ENCODE measurements around the gene RHOV. TPM values are rescaled to one million over a fixed set of nuclear protein-coding genes. Genes with fewer than 3 reads are reported as not detected.

The RHOV gene
- total and polyA plus RNA-seq, 2 of the 4 experiments (the other 2 are of a cell fraction) = 0.10 TPM; not detected in 1

DNA sequence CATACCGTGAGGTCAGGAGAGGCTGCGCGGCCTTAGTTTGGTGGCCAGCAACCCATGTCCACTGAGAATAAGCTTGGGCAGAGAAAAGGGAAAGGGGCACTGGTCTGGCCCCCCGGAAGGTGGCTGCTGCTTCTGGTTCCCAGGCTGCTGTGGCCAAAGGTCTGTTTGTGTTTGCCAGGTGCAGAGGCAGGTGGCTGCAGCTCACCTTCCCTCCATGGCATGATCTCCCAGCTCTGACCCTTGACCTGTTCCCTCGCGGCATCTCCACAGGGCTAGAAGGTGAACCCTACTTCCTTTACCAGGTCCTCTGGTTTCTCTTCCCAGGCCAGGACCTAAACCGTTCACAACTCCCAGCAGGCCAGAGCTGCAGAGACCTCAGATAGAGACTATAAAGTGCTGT lies 34.1 kb upstream of the RHOV start:
- Histone ChIP-seq H4K91ac (ENCODE audit: insufficient read depth, low read depth, low read length) (no peak overlapping the region), H2BK120ac (ENCODE audit: low read depth, low read length) (no peak overlapping the region), H3K14ac (replicated peaks; ENCODE audit: low read depth, low read length) (no peak overlapping the region), H3K9ac (ENCODE audit: low read depth, low read length) (no peak overlapping the region), H3K9me1 (ENCODE audit: insufficient read depth, low read length) (peaks cover 6% of the 10 kb centered on the region; the same call in 1 of the 2 replicates), H4K5ac (ENCODE audit: low read depth, low read length) (no peak overlapping the region), H3K36me3 (ENCODE audit: control insufficient read depth, insufficient read depth, low read length) (peaks cover 13% of the 10 kb centered on the region), H2BK20ac (ENCODE audit: low read depth, low read length) (no peak overlapping the region; the same call in 1 of the 2 replicates), H3K4me1 (ENCODE audit: control insufficient read depth, insufficient read depth, low read length) (peaks cover 18% of the 10 kb centered on the region), H3K27me3 (ENCODE audit: control insufficient read depth, insufficient read depth, low read length) (no peaks in the 10 kb centered on the region), H3K18ac (ENCODE audit: low read depth, low read length) (no peak overlapping the region), H2BK5ac (ENCODE audit: low read depth, low read length, poor library complexity, severe bottlenecking) (no peak overlapping the region), H3K56ac (ENCODE audit: extremely low read depth, insufficient read depth, low read length) (no peak overlapping the region), H2BK15ac (ENCODE audit: low read depth, low read length) (no peak overlapping the region), H3K4ac (ENCODE audit: low read depth, low read length) (peak overlapping the region; percentile 24; the same call in 1 of the 2 replicates), H3K79me1 (ENCODE audit: low read depth in 1 of 2, low read length in 2 of 2) (peaks cover 0 to 26% of the 10 kb centered on the region in 2 experiments; a peak in 2 of 4 replicates), H3K23ac (ENCODE audit: low read depth, low read length) (no peak overlapping the region), H4K8ac (ENCODE audit: low read depth in 2 of 2, low read length in 2 of 2) (no peak overlapping the region), H3K9me3 (ENCODE audit: control insufficient read depth, insufficient read depth, low read length) (no peaks in the 10 kb centered on the region), H2AK9ac (replicated peaks; ENCODE audit: low read depth, low read length, poor library complexity) (no peak overlapping the region), H3K27ac (ENCODE audit: insufficient read depth, low read length) (no peak overlapping the region), H3K4me2 (ENCODE audit: low read depth, low read length) (no peak overlapping the region), H3K4me3 (ENCODE audit: insufficient read depth, low read depth, low read length) (no peak overlapping the region), H2AFZ (replicated peaks; ENCODE audit: low read length, poor library complexity) (no peak overlapping the region), H4K20me1 (ENCODE audit: insufficient read depth, low read length) (peaks cover 13% of the 10 kb centered on the region), H2AK5ac (ENCODE audit: low read depth, low read length) (peak overlapping the region; percentile 13; the same call in 1 of the 2 replicates)
- ATAC-seq (ENCODE audit: low read depth) = no peak
- dilution Hi-C loops (cut with HindIII; ENCODE audit: low sequenced_read_pairs, unreplicated experiment) (no loop called here), in situ Hi-C loops (cut with MboI; ENCODE audit: low sequenced_read_pairs) (loop anchor here (10.0 kb wide), 1 partner anchor 117 kb away; no protein-coding TSS in a partner anchor), intact Hi-C loops (cut with micrococcal nuclease) (loop anchor here (10.0 kb wide), 1 partner anchor 207 kb away; the partner anchor contains the start of gene INO80)
- DNase-seq = no peak
- TF ChIP-seq MXI1 (IDR thresholded peaks at IDR 0.05; ENCODE audit: borderline replicate concordance, low read depth, low read length) (no peak), CHD1 (IDR thresholded peaks at IDR 0.05; ENCODE audit: low read depth, low read length) (no peak), MAFK (IDR thresholded peaks at IDR 0.05; ENCODE audit: low read depth, low read length) (no peak), BHLHE40 (IDR thresholded peaks at IDR 0.05; ENCODE audit: low read depth, low read length) (no peak), RCOR1 (IDR thresholded peaks at IDR 0.05; ENCODE audit: insufficient replicate concordance, low read length) (no peak), POLR2A (IDR thresholded peaks at IDR 0.05; ENCODE audit: low read depth, low read length) (no peak)
- TF ChIP-seq, protein P1, sequence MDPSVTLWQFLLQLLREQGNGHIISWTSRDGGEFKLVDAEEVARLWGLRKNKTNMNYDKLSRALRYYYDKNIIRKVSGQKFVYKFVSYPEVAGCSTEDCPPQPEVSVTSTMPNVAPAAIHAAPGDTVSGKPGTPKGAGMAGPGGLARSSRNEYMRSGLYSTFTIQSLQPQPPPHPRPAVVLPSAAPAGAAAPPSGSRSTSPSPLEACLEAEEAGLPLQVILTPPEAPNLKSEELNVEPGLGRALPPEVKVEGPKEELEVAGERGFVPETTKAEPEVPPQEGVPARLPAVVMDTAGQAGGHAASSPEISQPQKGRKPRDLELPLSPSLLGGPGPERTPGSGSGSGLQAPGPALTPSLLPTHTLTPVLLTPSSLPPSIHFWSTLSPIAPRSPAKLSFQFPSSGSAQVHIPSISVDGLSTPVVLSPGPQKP (IDR thresholded peaks at IDR 0.05; ENCODE audit: borderline replicate concordance, low read depth, low read length) = no peak
- TF ChIP-seq, protein P2, sequence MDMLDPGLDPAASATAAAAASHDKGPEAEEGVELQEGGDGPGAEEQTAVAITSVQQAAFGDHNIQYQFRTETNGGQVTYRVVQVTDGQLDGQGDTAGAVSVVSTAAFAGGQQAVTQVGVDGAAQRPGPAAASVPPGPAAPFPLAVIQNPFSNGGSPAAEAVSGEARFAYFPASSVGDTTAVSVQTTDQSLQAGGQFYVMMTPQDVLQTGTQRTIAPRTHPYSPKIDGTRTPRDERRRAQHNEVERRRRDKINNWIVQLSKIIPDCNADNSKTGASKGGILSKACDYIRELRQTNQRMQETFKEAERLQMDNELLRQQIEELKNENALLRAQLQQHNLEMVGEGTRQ (IDR thresholded peaks at IDR 0.05; ENCODE audit: low read depth, low read length) = no peak
- TF ChIP-seq, protein P3, sequence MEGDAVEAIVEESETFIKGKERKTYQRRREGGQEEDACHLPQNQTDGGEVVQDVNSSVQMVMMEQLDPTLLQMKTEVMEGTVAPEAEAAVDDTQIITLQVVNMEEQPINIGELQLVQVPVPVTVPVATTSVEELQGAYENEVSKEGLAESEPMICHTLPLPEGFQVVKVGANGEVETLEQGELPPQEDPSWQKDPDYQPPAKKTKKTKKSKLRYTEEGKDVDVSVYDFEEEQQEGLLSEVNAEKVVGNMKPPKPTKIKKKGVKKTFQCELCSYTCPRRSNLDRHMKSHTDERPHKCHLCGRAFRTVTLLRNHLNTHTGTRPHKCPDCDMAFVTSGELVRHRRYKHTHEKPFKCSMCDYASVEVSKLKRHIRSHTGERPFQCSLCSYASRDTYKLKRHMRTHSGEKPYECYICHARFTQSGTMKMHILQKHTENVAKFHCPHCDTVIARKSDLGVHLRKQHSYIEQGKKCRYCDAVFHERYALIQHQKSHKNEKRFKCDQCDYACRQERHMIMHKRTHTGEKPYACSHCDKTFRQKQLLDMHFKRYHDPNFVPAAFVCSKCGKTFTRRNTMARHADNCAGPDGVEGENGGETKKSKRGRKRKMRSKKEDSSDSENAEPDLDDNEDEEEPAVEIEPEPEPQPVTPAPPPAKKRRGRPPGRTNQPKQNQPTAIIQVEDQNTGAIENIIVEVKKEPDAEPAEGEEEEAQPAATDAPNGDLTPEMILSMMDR (conservative IDR thresholded peaks at IDR 0.05; ENCODE audit: low read depth, low read length) = no peak
- ChIA-PET POLR2A (ENCODE audit: unreplicated experiment) (no interaction called here), CTCF (interaction anchor here (1.2 to 1.3 kb wide), 2 partner anchors 110 to 111 kb away, joined by 3 read pairs; no protein-coding TSS in a partner anchor)
- 100% methylated on average over 2 of the region's 7 CpGs; no CpG with 5 or more reads in 1 of the 2 experiments for WGBS, 2 experiments (ENCODE audit: extremely low coverage in 2 of 2, insufficient read length in 1 of 2)
- BruUV-seq (replicated peaks) = no TSS peak

Measured in IMR-90 (cell line).